ENCODE data around the gene PLXNA2. TPM values are rescaled to one million over a fixed set of nuclear protein-coding genes. Genes with fewer than 3 reads are reported as not detected.

PLXNA2 gene
- total RNA-seq, 1 experiment from 2014 or later = 0.89 TPM

GRCh38 chr1:208019257-208019656 is 224.9 kb downstream of the PLXNA2 start:
- peaks cover 27% of the 10 kb centered on the region for H3K27me3 ChIP-seq (ENCODE audit: insufficient read depth, low read length)
- no peak for TF ChIP-seq ELF1 (IDR thresholded peaks at IDR 0.05; ENCODE audit: borderline replicate concordance, low read depth)
- TF ChIP-seq EZH2 (IDR thresholded peaks at IDR 0.05) = no peak
- no peak for TF ChIP-seq EZH2phosphoT487 (IDR thresholded peaks at IDR 0.05; ENCODE audit: borderline replicate concordance)
- TF ChIP-seq ZBTB33 (IDR thresholded peaks at IDR 0.05; ENCODE audit: extremely low read depth, insufficient replicate concordance, low read length) = no peak
- TF ChIP-seq CTCF (IDR thresholded peaks at IDR 0.05 in 2 of 3, conservative IDR thresholded peaks at IDR 0.05 in 1 of 3; ENCODE audit: borderline replicate concordance in 1 of 3, insufficient read depth in 1 of 3, low read depth in 2 of 3, low read length in 2 of 3) = no peak
- no peak for TF ChIP-seq ATF3 (IDR thresholded peaks at IDR 0.05)
- TF ChIP-seq YY1 (IDR thresholded peaks at IDR 0.05; ENCODE audit: extremely low read depth, insufficient replicate concordance, low read depth, low read length) = no peak
- TF ChIP-seq REST (IDR thresholded peaks at IDR 0.05; ENCODE audit: low read depth) = no peak
- no peak for TF ChIP-seq FOSL1 (IDR thresholded peaks at IDR 0.05; ENCODE audit: low read depth)
- TF ChIP-seq SRF (IDR thresholded peaks at IDR 0.05; ENCODE audit: low read depth) = no peak
- no peak for TF ChIP-seq TCF7L2 (IDR thresholded peaks at IDR 0.05; ENCODE audit: borderline replicate concordance, extremely low read depth, insufficient read depth, insufficient read length)
- no peak for TF ChIP-seq POLR2A (IDR thresholded peaks at IDR 0.05; ENCODE audit: borderline replicate concordance, extremely low read depth, insufficient read depth, insufficient read length)
- no peak for TF ChIP-seq POLR2AphosphoS5 (IDR thresholded peaks at IDR 0.05; ENCODE audit: low read depth, low read length)
- TF ChIP-seq CEBPB (IDR thresholded peaks at IDR 0.05; ENCODE audit: low read depth) = no peak
- TF ChIP-seq MAX (IDR thresholded peaks at IDR 0.05) = no peak
- no peaks in the 10 kb centered on the region for H4K20me1 ChIP-seq (ENCODE audit: insufficient read depth)
- no TSS peak for BruUV-seq (replicated peaks)
- no peak overlapping the region for H3K4me2 ChIP-seq (ENCODE audit: low read length)
- no peak overlapping the region for H3K9ac ChIP-seq (ENCODE audit: low read length)
- no peak overlapping the region for H3K4me3 ChIP-seq (replicated peaks in 1 of 2; ENCODE audit: low read depth in 1 of 2, low read length in 2 of 2)
- no peak overlapping the region for H2AFZ ChIP-seq (ENCODE audit: low read depth, low read length, poor library complexity, severe bottlenecking)
- RAD21 ChIA-PET (ENCODE audit: low non-redundant PET in 1 of 2, low total read pairs in 2 of 2, uncharacterized antibody in 2 of 2, unreplicated experiment in 2 of 2) = no interaction called here
- no peaks in the 10 kb centered on the region for H3K9me3 ChIP-seq (ENCODE audit: control insufficient read depth in 1 of 2, insufficient read depth in 1 of 2, low read depth in 1 of 2, low read length in 2 of 2)
- no peak for DNase-seq (ENCODE audit: low read depth, low spot score)
- H3K79me2 ChIP-seq (ENCODE audit: insufficient read depth, low read length) = no peaks in the 10 kb centered on the region
- H3K9me2 ChIP-seq (ENCODE audit: insufficient read depth) = no peaks in the 10 kb centered on the region
- no peaks in the 10 kb centered on the region for H3K36me3 ChIP-seq (ENCODE audit: control insufficient read depth in 1 of 2, insufficient read depth in 2 of 2, low read length in 2 of 2)
- CTCF ChIA-PET = interaction anchor here (0.9 kb wide), 1 partner anchor 23 kb away, joined by 3 read pairs; no protein-coding TSS in a partner anchor
- POLR2A ChIA-PET = no interaction called here
- ATAC-seq = no peak
- no peaks in the 10 kb centered on the region for H3K4me1 ChIP-seq (ENCODE audit: control insufficient read depth in 1 of 2, insufficient read depth in 2 of 2, low read length in 2 of 2)
- intact Hi-C loops (cut with micrococcal nuclease) = no loop called here
- H3K27ac ChIP-seq (ENCODE audit: low read depth, low read length) = no peak overlapping the region

Data from HCT116 (cell line).